Dermis blood vessel endothelial cell (primary cell): Measurements from ENCODE around the gene PTPMT1. TPM values are rescaled to one million over a fixed set of nuclear protein-coding genes. Genes with fewer than 3 reads are reported as not detected.

ENCODE experiments used
- DNase-seq: peaks from one replicate; pipeline ENCODE4 v3.0.0; 2010
- total RNA-seq: library from RNA; depleted of rRNA; stranded (reverse); fragments of >200 nt; gene quantifications from 2 replicates; pipeline ENCODE4 v1.2.3, GENCODE V29; 2014

PTPMT1 gene
- total RNA-seq, 1 donor from 2014 or later, result 110 TPM

DNA sequence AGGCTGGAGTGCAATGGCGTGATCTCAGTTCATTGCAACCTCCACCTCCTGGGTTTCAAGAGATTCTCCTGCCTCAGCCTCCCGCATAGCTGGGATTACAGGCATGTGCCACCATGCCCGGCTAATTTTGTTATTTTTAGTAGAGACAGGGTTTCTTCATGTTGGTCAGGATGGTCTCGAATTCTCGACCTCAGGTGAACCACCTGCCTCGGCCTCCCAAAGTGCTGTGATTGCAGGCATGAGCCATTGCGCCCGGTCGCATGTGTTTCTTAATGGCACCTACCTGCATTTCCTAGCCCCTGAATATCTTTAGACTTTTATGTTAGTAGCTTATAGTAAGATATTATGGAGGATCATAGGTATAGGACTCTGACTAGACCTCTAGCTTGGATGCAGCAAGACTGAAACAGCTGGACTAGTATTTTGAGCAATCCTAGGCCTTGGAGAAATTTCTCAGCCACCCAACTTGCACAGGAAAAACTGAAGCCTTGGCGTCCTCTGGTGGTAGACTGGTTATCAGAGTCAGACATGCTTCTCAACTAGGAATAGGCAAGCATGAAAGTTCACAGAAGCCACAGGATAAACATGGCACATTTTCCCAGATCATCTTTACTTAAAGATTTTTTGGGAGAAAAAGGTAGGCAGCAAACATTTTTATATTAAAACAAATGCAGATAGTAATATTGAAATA, 51.5 kb downstream of the PTPMT1 start:
- DNase-seq, result peak; percentile 87

DNA sequence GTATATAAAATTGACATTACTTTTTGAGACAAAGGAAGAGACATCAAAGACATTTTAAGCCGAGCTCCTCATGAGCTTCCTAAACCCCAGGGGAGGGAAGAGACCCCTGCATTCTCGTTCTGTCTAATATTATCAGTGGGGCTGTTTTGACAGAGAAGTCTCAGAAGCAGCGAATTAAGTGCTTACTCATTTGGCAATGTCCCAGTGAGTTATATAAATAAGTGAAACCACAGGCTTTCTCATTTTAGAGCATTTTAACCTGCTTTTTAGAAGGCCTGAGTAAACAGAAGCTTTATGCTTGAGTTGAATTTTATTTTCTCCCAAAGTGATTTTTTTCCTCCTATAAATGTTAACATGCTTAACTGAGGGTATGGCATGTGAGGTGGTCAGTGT, 52.0 kb downstream of the PTPMT1 start:
- DNase-seq, result peak; percentile 17

DNA sequence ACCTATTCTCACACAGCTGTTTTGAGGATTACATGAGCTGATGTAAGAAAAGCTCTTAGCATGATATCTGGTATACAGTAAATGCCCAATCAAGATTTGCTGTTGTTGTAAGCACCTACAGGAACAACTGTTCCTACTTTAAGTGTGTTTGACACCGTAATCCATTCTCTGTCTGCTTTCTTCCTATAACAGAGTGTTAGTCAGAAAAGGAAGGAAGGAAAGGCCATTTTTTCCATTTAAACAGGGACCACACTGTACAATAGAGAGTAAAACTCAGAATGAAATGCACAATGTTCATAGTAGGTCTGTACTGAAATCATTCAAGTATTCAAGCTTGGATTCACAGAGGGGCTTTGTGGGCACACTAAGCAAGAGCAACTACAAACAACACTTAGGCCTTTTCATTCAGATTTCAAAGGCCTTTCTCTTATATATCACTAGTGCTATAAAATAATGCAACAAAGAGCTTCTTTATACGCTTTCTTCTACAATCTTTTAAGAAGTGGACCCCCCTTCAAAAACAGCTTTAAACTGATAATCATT, 55.5 kb downstream of the PTPMT1 start:
- peak; percentile 58 for DNase-seq

Other genes starting within 250 kb of the PTPMT1 start
- not detected in 2 replicates for gene MYBPC3, start 212.9 kb upstream of the PTPMT1 start, total RNA-seq
- gene SPI1, start 187.1 kb upstream of the PTPMT1 start, total RNA-seq, result not detected in 2 replicates
- gene SLC39A13, start 157.0 kb upstream of the PTPMT1 start, total RNA-seq, result 72.8 and 78.0 TPM in 2 replicates
- gene PSMC3, start 139.2 kb upstream of the PTPMT1 start, total RNA-seq, result 147 and 248 TPM in 2 replicates
- 0.17 and 0.19 TPM in 2 replicates for gene RAPSN, start 116.5 kb upstream of the PTPMT1 start, total RNA-seq
- gene CELF1, start 12.5 kb upstream of the PTPMT1 start, total RNA-seq, result 97.0 and 115 TPM in 2 replicates
- 39.3 and 51.7 TPM in 2 replicates for gene KBTBD4, start 13.4 kb downstream of the PTPMT1 start, total RNA-seq
- gene NDUFS3, start 13.5 kb downstream of the PTPMT1 start, total RNA-seq, result 57.3 and 101 TPM in 2 replicates
- gene FAM180B, start 21.1 kb downstream of the PTPMT1 start, total RNA-seq, result not detected in 2 replicates
- 0.34 and 0.37 TPM in 2 replicates for gene C1QTNF4, start 28.8 kb downstream of the PTPMT1 start, total RNA-seq
- 104 and 133 TPM in 2 replicates for gene MTCH2, start 77.0 kb downstream of the PTPMT1 start, total RNA-seq
- gene AGBL2, start 149.8 kb downstream of the PTPMT1 start, total RNA-seq, result 0.17 and 0.23 TPM in 2 replicates
- gene FNBP4, start 201.7 kb downstream of the PTPMT1 start, total RNA-seq, result 50.0 and 69.3 TPM in 2 replicates